Activated CD4-positive, alpha-beta T cell treated with anti-CD3 and anti-CD28 coated beads, Interleukin-2, amount 50 U/mL, for 1 hour (primary cell): Measurements from ENCODE around the gene NAGK.
"Not testable (repeated sequence)": the region's sequence is repeated elsewhere in the genome, so short reads cannot be mapped to it uniquely, and the experiment has no call there.

Experiments
- DNase-seq: peaks from one replicate; pipeline ENCODE4 v3.0.0-alpha.2; 2020

NAGK gene

DNA sequence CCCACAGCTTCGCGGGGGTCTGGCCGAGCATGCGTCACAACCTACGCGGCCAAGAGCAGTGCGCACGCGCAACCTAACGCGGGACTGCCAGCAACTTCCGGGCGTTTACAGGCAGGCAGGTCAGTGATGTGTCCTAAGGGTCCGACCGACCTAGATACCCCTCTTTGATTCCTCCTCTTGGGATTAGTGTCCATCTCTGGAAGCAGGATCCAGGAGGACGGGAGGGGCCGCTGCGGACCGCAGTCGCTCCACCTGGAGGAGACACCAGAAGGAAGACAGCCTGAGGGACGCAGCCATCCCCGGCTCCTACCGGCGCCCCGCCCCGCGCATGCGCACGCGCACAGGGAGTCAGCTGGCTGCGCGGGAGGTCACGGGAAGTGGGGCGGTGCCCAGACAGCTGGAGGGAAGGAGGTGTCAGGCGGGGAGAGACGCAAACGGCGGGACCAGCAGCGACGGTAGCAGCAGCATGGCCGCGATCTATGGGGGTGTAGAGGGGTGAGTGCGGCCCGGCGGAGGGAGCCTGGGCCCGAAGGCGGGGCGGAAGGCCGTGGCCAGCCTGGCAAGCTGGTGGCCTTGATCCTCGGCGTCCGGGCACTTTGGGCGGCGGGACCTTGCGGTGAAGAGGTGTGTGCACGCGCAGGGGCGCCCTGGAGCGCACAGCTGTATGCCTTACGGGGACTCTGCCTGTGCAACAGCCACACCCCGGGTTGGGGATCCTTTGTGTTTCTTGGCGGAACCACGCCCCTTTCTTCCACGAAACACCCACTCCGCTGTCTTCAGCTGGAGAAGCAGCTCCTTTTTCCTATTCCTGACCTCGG is at the start of gene NAGK:
Gene NAGK (plus strand): TSS at position 431 of the 818 bp plus-strand sequence. CDS start 36 bp downstream, at position 467.
- DNase-seq: peak; percentile 96

GRCh38 chr2:71019989-71020388 is 48.5 kb upstream of the NAGK start:
- not testable (repeated sequence) for DNase-seq

DNA sequence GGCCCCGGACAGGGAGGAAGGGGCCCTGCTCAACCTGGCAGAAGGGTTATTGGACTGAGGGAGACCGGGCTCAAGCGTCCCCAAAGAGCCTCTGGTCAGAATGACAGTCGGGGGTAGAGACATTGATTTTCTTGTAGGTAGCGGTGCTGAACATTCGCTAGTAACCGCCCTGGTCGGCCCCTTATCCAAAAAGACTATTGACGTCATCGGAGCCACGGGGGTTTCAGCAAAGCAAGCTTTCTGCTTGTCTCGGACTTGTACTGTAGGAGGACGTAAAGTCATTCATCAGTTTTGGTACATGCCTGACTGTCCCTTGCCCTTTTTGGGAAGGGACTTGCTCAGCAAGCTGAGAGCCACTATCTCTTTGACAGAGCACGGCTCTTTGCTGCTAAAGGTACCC is 47.1 kb upstream of the NAGK start:
- DNase-seq: not testable (repeated sequence)

GRCh38 chr2:71023553-71024243 is 44.8 kb upstream of the NAGK start:
- peak; percentile 53 for DNase-seq

DNA sequence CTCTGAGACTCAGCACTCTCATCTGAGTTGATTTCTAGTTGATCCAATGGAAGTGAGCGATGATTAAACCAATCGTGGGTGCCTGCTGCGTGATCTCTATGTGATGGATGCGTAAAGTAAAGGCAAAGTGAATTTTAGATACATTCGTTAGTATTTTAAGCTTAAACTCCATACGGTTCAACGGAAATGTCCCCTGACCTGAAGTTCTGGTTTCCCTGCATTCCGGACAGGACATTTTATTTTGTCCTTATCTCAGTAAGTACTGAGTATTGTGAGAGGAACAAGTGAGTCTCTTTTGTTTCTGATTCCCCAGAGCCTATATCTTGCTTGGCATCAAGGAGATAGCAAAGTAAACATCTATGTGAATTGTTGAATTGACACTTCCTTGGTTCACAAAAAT is 32.2 kb upstream of the NAGK start:
- not testable (repeated sequence) for DNase-seq

GRCh38 chr2:71042287-71042686 is 26.2 kb upstream of the NAGK start:
- no peak for DNase-seq

- DNase-seq: no peak
These were observed 24.7 kb upstream of the NAGK start for GRCh38 chr2:71043531-71044407.

- no peak for DNase-seq
These were observed 23.3 kb upstream of the NAGK start for GRCh38 chr2:71045151-71045550.

- DNase-seq: no peak
These were observed 22.4 kb upstream of the NAGK start for GRCh38 chr2:71045865-71046548.

DNA sequence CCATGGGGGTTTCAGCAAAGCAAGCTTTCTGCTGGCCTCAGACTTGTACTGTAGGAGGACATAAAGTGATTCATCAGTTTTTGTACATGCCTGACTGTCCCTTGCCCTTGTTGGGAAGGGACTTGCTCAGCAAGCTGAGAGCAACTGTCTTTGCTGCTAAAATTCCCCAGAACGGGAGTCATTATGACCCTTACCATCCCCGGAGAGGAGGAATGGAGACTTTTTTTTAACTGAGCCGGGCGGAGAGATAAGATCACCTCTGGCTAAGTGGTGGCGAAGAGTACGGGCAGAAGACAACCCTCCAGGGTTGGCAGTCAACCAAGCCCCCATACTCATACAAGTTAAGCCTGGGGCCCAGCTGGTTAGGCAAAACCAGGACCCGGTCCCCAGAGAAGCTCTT is 20.4 kb upstream of the NAGK start:
- DNase-seq: no peak

DNA sequence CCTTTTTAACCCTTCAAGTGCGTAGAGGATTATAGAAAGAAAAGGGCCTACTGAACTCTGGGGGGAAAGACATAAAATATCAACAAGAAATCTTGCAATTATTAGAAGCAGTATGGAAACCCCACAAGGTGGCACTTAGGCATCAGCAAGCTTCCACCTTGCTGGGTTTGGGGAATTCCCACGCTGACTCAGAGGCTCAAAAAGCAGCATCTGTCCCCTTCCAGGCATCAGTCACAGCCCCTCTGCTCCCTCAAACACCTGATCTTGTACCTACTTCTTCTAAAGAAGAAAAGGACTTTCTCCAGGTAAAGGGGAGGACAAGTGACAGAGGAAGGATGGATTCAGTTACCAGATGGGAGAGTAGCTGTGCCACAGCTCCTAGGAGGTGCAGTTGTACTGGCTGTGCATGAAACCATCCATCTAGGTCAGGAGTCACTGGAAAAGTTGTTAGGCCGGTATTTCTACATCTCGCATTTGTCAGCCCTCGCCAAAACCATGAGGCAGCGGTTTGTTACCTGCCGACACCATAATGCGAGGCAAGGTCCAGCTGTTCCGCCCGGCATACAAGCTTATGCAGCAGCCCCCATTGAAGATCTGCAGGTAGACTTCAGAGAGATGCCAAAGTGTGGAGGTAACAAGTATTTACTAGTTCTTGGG is 18.6 kb upstream of the NAGK start:
- DNase-seq: peak; percentile 31

DNA sequence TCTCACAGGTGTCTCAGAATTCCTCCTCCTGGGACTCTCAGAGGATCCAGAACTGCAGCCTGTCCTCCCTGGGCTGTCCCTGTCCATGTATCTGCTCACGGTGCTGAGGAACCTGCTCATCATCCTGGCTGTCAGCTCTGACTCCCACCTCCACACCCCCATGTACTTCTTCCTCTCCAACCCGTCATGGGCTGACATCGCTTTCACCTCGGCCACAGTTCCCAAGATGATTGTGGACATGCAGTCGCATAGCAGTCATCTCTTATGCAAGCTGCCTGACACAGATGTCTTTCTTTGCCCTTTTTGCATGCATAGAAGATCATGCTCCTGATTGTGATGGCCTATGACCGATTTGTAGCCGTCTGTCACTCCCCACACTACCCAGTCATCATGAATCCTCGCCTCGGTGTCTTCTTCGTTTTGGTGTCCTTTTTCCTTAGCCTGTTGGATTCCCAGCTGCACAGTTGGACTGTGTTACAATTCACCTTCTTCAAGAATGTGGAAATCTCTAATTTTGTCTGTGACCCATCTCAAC is 13.2 kb upstream of the NAGK start:
- DNase-seq: not testable (repeated sequence)

- no peak for DNase-seq
These were observed 8.2 kb upstream of the NAGK start for GRCh38 chr2:71060211-71060610.

DNA sequence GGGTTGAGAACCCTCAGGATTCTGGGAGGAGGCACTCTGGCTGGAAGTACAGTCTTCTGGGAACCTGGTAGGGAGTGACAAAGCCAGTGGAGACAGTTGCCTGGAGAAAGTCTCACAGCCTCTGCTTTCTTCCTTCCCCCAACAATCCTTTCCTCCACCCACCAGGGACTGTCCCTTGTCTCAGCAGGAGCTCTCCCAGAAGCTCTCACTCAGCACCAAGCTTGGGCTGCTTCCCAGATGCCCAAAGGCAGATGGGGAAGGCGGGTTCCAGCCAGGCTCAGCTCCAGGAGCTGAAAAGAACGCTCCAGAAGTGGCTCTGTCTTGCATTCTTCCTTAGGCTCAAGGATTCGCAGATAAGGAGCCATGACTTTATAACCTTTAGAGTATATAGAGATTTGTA is 7.6 kb upstream of the NAGK start:
- no peak for DNase-seq

- no peak for DNase-seq
These were observed 5.2 kb upstream of the NAGK start for GRCh38 chr2:71063216-71063615.

- DNase-seq: no peak
These were observed 4.3 kb upstream of the NAGK start for GRCh38 chr2:71064110-71064611.

DNA sequence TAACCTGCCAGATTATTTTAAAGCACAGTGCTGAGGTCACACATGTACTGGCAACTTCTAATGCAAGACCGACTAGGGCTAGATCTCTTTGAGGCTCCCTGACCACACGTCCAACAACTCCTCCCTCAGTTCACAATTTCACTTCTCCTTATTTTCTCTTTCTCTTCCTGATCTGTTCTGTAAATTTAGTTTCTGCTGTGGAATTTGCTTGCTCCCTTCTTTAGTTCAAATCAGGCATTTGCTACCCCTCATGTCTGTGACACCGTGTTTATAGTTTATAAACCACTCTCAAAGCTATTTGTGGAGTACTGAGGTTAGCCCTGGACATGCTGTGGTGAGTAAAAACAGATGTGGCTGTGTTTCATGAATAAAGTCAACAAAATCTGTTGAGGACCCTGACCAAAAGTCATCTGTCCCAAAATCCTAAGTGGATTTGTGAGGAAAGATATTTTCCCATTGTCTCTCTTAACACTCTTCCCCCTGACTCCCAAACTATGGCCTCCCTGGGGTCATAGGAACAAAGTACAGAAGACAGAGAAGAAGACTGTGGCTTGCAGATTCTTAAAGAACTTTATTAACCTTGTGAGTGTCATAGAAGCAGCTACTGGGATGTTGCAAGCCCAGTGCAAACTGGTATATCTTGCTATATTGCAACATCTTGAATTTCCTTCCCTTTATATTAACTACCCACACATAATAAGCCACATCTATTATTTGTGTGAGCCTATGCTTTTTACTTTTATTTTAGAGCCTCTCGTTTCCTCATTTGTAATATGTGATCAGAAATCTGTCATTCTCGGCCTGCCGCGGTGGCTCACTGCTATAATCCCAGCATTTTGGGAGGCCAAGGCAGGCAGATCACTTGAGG is 3.5 kb upstream of the NAGK start:
- DNase-seq: no peak

- no peak for DNase-seq
These were observed 1.6 kb upstream of the NAGK start for GRCh38 chr2:71066856-71067255.

- no peak for DNase-seq
These were observed 756 bp upstream of the NAGK start for GRCh38 chr2:71067567-71068217.

DNA sequence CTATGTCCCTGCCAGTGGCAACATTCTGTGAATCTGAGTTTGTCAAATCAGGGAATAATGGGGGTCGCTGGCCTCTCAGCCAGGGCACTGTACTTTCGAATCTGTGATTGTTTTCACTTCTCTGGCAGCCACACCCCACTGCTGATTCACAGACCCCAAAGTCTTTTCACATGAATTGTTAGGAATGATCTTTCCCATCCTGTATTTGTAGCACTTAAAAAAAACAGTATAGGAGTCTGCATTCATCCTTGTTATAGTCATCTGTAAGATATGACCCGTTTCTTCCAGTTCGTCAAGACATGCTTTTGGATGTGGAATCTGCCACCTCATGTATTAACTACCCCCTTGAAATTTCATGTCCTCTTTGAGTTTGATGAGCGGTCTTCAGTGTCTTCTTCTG is 928 bp downstream of the NAGK start:
- no peak for DNase-seq
